ENCODE data around the gene RAD51B.

Gene RAD51B

GRCh38 chr14:67833403-67833802 lies 13.8 kb downstream of the RAD51B start:
- no peak for DNase-seq (ENCODE audit: low read depth in 1 of 2, low spot score in 1 of 2)

GRCh38 chr14:67835596-67835995 lies 16.0 kb downstream of the RAD51B start:
- DNase-seq (ENCODE audit: low read depth in 1 of 2, low spot score in 1 of 2) = no peak

GRCh38 chr14:67837011-67837624 lies 17.5 kb downstream of the RAD51B start:
- DNase-seq (ENCODE audit: low read depth in 1 of 2, low spot score in 1 of 2) = peak in 1 of 2 donors; percentile 33

GRCh38 chr14:67846029-67846610 lies 26.5 kb downstream of the RAD51B start:
- DNase-seq (ENCODE audit: low read depth in 1 of 2, low spot score in 1 of 2) = no peak

- no peak for DNase-seq (ENCODE audit: low read depth in 1 of 2, low spot score in 1 of 2)
These were observed 30.7 kb downstream of the RAD51B start for GRCh38 chr14:67850066-67850830.

GRCh38 chr14:67851785-67852410 lies 32.3 kb downstream of the RAD51B start:
- no peak for DNase-seq (ENCODE audit: low read depth in 1 of 2, low spot score in 1 of 2)

GRCh38 chr14:67852926-67853604 lies 33.5 kb downstream of the RAD51B start:
- no peak for DNase-seq (ENCODE audit: low read depth in 1 of 2, low spot score in 1 of 2)

- DNase-seq (ENCODE audit: low read depth in 1 of 2, low spot score in 1 of 2) = no peak
These were observed 34.1 kb downstream of the RAD51B start for GRCh38 chr14:67853715-67854114.

- DNase-seq (ENCODE audit: low read depth in 1 of 2, low spot score in 1 of 2) = no peak
These were observed 37.2 kb downstream of the RAD51B start for GRCh38 chr14:67856827-67857226.

GRCh38 chr14:67857778-67858350 lies 38.3 kb downstream of the RAD51B start:
- no peak for DNase-seq (ENCODE audit: low read depth in 1 of 2, low spot score in 1 of 2)

GRCh38 chr14:67859169-67859749 lies 39.7 kb downstream of the RAD51B start:
- DNase-seq (ENCODE audit: low read depth in 1 of 2, low spot score in 1 of 2) = no peak

GRCh38 chr14:67863223-67863622 lies 43.6 kb downstream of the RAD51B start:
- DNase-seq (ENCODE audit: low read depth in 1 of 2, low spot score in 1 of 2) = no peak

- DNase-seq (ENCODE audit: low read depth in 1 of 2, low spot score in 1 of 2) = no peak
These were observed 55.8 kb downstream of the RAD51B start for GRCh38 chr14:67875175-67876006.

- no peak for DNase-seq (ENCODE audit: low read depth in 1 of 2, low spot score in 1 of 2)
These were observed 59.4 kb downstream of the RAD51B start for GRCh38 chr14:67879026-67879425.

GRCh38 chr14:67881225-67881624 lies 61.6 kb downstream of the RAD51B start:
- DNase-seq (ENCODE audit: low read depth in 1 of 2, low spot score in 1 of 2) = no peak

- no peak for DNase-seq (ENCODE audit: low read depth in 1 of 2, low spot score in 1 of 2)
These were observed 63.5 kb downstream of the RAD51B start for GRCh38 chr14:67882986-67883555.

- DNase-seq (ENCODE audit: low read depth in 1 of 2, low spot score in 1 of 2) = no peak
These were observed 64.1 kb downstream of the RAD51B start for GRCh38 chr14:67883717-67884116.

- no peak for DNase-seq (ENCODE audit: low read depth in 1 of 2, low spot score in 1 of 2)
These were observed 66.6 kb downstream of the RAD51B start for GRCh38 chr14:67886191-67886590.

GRCh38 chr14:67887478-67887877 lies 67.9 kb downstream of the RAD51B start:
- no peak for DNase-seq (ENCODE audit: low read depth in 1 of 2, low spot score in 1 of 2)
